Left kidney (tissue), 2 donors: Measurements from ENCODE around the gene NEURL3. TPM values are rescaled to one million over a fixed set of nuclear protein-coding genes. Genes with fewer than 3 reads are reported as not detected.

ENCODE experiments used
- DNase-seq: peaks from one replicate; pipeline ENCODE4 v3.0.0-alpha.2; 2013
- polyA plus RNA-seq: library from polyadenylated mRNA; unstranded; fragments of 120-200 nt; gene quantifications from one replicate; pipeline ENCODE4 v1.2.1, GENCODE V29; 2013; ENCODE audit not compliant: insufficient read length

NEURL3 gene
- polyA plus RNA-seq, 1 donor: 4.1 TPM

DNA sequence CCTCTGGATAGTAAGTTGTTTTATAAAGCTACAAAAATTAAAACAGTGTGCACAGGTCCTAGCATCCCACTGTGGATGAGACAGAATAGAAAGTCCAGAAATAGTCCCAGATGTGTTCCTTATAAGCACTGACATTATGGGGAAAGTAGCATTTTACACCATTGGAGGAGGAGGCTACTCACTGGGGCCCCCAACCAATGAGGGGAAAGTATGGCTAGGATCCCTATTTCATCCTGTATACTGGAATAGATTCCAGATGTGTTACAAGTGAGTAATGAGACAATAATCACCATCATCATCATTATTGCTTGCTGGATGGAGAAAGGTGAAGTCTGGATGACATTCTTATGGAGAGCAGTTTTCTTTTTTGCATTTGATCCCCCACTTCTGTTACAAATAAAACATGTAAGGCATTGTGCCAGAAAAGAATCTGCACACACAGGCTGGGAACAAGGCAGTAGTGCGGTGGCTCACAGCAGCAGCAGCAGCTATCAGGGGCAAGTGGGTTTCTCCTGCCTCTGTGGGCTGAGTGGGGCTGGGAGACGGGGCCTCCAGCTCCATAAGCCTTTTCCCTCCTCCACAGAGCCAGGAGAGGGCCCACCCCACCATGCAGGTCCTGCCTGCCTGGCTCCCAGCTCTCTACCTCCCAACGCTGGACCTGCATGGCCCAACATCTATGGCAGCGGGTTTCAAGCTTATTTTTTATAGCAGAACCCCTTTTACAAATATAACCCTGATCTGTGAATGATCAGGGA lies 36.4 kb upstream of the NEURL3 start:
- DNase-seq: no peak

DNA sequence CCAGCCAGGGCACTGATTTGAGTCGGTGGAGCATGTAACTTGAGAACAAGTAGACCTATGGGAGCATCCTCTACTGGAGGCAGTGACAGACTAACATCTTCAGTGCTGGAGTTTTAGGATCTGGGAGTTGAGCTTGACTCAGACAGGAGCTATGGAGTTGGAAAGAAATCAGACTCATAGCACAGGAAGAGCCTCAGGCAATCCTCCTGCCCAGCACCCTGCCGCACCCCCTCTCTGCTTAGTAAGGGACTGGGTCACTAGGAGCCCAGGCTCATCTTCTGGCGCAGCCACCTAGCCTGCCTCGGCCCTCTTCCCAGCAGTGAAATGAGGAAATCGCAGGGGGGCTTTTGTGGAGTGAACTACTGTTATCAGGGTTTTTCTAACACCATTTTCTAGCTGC lies 35.0 kb upstream of the NEURL3 start:
- DNase-seq: no peak

GRCh38 chr2:96539215-96539920 lies 34.2 kb upstream of the NEURL3 start:
- DNase-seq: no peak

DNA sequence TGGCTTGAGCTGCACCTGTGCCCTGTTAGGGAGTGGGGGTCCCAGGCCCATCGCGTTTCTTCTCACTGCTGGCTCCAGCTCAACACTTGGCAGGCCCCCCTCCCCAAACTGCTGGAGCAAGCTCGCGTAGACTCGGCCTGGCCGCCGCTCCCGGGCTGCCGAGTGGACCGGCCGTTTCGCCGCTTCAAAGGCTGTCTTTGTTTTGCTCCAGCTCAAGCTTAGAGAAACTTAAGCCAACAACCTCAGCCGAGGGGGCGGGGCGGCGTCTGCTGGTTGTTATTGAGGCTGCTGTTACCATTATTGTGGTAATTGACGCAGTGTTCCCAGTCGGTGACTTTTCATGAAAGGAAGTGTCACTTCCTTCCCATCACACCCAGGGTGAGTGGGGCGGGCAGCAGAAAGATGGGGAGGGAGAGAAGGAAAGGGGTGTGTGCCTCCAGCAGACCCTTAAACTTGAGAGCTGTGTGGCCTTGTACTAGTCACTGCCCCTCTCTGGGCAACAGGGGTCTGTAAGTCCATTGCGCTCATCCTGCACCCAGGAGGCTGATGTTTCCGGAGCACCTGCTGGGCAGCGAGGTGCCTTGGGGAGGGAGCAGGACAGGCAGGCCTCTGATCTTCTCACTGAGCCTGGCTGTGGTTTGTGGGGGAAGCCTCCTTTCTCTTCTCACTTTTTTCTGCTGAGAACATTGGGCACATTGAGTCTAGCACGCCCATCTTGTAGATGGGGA lies 33.5 kb upstream of the NEURL3 start:
- no peak for DNase-seq

GRCh38 chr2:96537734-96538486 lies 32.8 kb upstream of the NEURL3 start:
- no peak for DNase-seq

DNA sequence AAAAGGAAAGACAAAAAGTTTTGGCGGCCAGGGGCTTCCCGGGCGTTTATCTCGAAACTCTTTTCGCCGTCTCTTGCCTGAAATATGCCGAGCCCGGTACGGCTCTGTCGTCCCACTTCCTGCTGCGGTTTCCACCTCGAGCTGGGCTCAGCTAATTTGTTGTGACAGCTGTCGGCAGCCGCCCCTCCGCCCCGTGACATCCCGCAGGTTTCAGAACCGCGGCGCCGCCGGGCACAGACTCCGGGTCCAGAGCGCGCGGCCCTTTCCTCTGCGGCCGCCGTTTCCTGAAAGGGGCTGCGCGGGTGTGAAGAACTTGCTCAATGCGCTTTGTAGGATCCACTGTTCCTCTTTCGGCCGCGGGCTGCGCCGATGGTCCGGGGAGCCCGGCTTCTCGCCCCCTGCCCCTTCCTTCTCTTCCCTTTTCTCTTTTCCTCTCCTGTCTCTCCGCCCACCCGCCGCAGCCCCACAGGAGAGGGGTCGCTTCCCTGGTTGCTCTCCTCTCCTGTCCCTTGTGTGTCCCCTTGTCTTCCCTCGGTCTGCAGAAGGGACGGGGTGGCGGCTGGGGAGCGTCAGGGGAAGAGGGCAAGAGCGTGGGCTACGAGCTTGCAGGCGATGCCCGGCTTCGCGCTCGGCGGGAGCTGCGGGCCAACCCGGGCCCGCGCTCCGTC lies 32.0 kb upstream of the NEURL3 start:
- no peak for DNase-seq

DNA sequence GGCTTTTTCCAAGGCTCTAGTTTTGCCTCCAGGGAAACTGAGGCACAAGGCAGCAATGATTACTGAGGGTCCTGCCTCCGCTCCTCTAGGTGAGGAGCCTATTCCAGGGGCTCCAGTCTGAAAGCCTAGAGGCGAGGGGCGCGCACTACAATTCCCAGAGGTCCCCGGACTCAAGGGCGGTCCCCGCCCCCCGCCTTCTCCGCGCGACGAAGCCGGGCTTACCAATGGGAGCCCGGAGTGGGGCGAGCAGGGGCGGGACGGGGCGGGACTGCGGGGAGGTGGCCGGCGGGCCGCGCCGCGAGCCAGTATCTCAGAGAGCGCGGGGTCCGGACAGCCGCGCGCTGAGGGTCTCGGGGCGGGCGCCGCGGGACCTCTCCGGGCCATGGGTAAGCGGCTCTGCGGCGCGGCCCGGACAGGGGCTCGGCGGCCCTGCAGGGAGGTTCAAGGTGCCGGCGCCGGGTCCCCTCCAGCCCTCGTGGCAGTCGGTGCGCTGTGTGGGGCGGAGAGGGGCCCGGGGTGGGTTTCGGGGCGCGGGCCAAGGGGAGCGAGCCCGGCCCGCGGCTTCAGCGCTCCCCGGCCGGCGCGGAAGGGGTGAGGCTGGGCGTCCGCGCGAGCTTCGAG lies 31.4 kb upstream of the NEURL3 start, which contains the start of gene ARID5A:
Gene ARID5A (plus strand): TSS at position 308 of the 621 bp plus-strand sequence. CDS start 75 bp downstream, at position 383.
- peak; percentile 91 for DNase-seq

DNA sequence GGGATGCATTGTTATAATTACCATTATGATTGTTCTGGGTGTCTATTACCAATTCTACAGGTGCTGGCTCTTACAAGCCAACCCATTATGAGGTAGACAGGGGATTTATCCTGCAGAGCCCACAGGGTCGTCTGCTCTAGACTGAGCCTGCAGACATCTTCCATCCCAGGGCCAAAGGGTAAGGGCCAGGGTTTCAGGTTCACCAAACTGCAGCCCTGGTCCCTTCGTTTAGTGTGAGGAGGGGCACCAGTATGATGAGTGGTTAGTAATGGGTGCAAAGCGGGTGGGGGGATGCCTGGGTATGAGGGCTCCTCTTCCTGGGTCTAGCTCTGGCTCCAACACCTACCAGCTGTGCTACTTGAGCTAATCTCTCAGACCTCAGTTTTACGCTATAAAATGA lies 30.2 kb upstream of the NEURL3 start:
- no peak for DNase-seq

DNA sequence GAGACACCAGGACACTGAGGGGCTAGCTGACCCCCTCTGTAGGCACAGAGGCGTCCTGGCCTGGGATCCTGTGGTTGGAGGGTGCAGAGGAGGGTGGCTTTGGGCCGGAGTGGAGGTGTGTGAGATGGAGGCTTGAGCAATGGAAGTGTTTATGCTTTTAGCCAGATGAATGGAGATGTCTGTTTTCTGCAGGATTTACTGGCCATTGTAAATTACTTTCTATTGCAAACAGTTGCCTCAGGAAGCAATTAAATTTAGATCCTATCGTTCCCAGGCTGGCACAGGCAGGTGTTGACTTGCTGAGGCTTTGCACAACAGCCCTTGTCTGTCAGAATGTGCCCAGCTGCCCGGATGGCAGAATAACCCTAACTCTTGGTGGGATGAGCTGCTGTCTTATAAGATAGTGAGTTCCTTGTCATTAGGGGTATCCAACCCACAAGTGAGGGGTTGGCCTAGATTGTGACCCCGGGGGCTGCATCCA lies 29.6 kb upstream of the NEURL3 start:
- DNase-seq: no peak

GRCh38 chr2:96534141-96534540 lies 29.0 kb upstream of the NEURL3 start:
- no peak for DNase-seq

GRCh38 chr2:96533292-96534073 lies 28.3 kb upstream of the NEURL3 start:
- DNase-seq: no peak

- DNase-seq: no peak
Observed at GRCh38 chr2:96532641-96533291, 27.6 kb upstream of the NEURL3 start.

GRCh38 chr2:96531872-96532505 lies 26.8 kb upstream of the NEURL3 start:
- DNase-seq: peak; percentile 98

DNA sequence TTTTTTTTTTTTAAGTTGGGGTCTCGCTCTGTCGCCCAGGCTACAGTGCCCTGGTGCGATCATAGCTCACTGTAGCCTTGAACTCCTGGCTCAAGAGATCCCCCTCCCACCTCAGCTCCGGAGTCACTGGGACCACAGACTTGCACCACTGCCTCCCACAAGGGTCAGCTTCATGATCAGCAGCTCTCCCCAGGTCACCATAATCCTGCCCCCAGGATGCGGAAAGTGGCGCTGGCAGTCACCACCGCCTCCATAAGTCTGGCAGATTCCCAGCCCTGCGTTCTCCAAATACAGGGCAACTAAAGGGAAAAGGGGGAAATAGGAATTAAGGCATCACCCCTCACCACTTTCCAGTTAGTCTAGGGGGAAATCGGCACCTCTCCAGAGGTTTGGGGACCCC lies 26.2 kb upstream of the NEURL3 start:
- no peak for DNase-seq

GRCh38 chr2:96530474-96531357 lies 25.6 kb upstream of the NEURL3 start:
- DNase-seq: no peak

DNA sequence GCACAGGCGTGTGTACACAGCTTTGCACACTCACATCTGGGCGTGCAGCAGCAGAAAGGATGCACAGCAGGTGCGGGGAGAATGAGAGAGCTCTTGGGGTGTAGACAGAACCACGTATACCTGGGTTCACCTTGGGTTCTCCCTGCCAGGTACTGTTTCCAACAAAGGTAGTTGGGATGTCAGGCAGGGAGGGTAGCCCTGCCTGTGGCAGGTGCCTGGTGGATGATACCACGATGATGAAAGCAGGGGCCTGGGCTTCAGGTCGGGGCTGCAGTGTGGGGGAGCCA lies 24.9 kb upstream of the NEURL3 start:
- DNase-seq: no peak

- no peak for DNase-seq
Observed at GRCh38 chr2:96529376-96530143, 24.4 kb upstream of the NEURL3 start.
